ENCODE measurements around the gene COX4I1.

Gene COX4I1

GRCh38 chr16:85799497-85800320 is at the start of gene COX4I1, which contains the start of gene EMC8:
Gene COX4I1, plus strand, starts transcription at chr16:85799695. Its CDS starts 1,511 bp downstream, at chr16:85801206.
Gene EMC8, minus strand, starts transcription at chr16:85799544. Its CDS starts 249 bp downstream, at chr16:85799295.
- peak; percentile 84 to 92 (median 86) for DNase-seq (ENCODE audit: low read depth in 2 of 3, low spot score in 2 of 3)

- no peak for DNase-seq (ENCODE audit: low read depth in 2 of 3, low spot score in 2 of 3)
Observed at GRCh38 chr16:85749771-85750145, 49.7 kb upstream of the COX4I1 start.

GRCh38 chr16:85750146-85750826 is 49.2 kb upstream of the COX4I1 start:
- no peak for DNase-seq (ENCODE audit: low read depth in 2 of 3, low spot score in 2 of 3)

- no peak for DNase-seq (ENCODE audit: low read depth in 2 of 3, low spot score in 2 of 3)
Observed at GRCh38 chr16:85750827-85751697, 48.4 kb upstream of the COX4I1 start, which contains the start of gene C16orf74. Gene C16orf74, minus strand, starts transcription at chr16:85751096. Its CDS starts 15,879 bp downstream, at chr16:85735217.

GRCh38 chr16:85751698-85752501 is 47.6 kb upstream of the COX4I1 start:
- DNase-seq (ENCODE audit: low read depth in 2 of 3, low spot score in 2 of 3): no peak

- no peak for DNase-seq (ENCODE audit: low read depth in 2 of 3, low spot score in 2 of 3)
Observed at GRCh38 chr16:85752511-85753420, 46.7 kb upstream of the COX4I1 start.

- no peak for DNase-seq (ENCODE audit: low read depth in 2 of 3, low spot score in 2 of 3)
Observed at GRCh38 chr16:85753559-85753958, 45.9 kb upstream of the COX4I1 start.

GRCh38 chr16:85753976-85754375 is 45.5 kb upstream of the COX4I1 start:
- no peak for DNase-seq (ENCODE audit: low read depth in 2 of 3, low spot score in 2 of 3)

GRCh38 chr16:85754413-85754812 is 45.1 kb upstream of the COX4I1 start:
- DNase-seq (ENCODE audit: low read depth in 2 of 3, low spot score in 2 of 3): no peak

- DNase-seq (ENCODE audit: low read depth in 2 of 3, low spot score in 2 of 3): no peak
Observed at GRCh38 chr16:85755929-85756768, 43.3 kb upstream of the COX4I1 start.

GRCh38 chr16:85757341-85757822 is 42.1 kb upstream of the COX4I1 start:
- DNase-seq (ENCODE audit: low read depth in 2 of 3, low spot score in 2 of 3): no peak

GRCh38 chr16:85759136-85759535 is 40.4 kb upstream of the COX4I1 start:
- no peak for DNase-seq (ENCODE audit: low read depth in 2 of 3, low spot score in 2 of 3)

GRCh38 chr16:85759631-85760419 is 39.7 kb upstream of the COX4I1 start:
- peak in 1 of 3 experiments; percentile 19 for DNase-seq (ENCODE audit: low read depth in 2 of 3, low spot score in 2 of 3)

- DNase-seq (ENCODE audit: low read depth in 2 of 3, low spot score in 2 of 3): no peak
Observed at GRCh38 chr16:85761861-85762260, 37.6 kb upstream of the COX4I1 start.

GRCh38 chr16:85762970-85763369 is 36.5 kb upstream of the COX4I1 start:
- no peak for DNase-seq (ENCODE audit: low read depth in 2 of 3, low spot score in 2 of 3)

- DNase-seq (ENCODE audit: low read depth in 2 of 3, low spot score in 2 of 3): no peak
Observed at GRCh38 chr16:85763616-85764015, 35.9 kb upstream of the COX4I1 start.

GRCh38 chr16:85765211-85765610 is 34.3 kb upstream of the COX4I1 start:
- DNase-seq (ENCODE audit: low read depth in 2 of 3, low spot score in 2 of 3): no peak

- DNase-seq (ENCODE audit: low read depth in 2 of 3, low spot score in 2 of 3): no peak
Observed at GRCh38 chr16:85765767-85766166, 33.7 kb upstream of the COX4I1 start.
